GM23338 (cell line): ENCODE measurements around the gene STXBP2. TPM values are rescaled to one million over a fixed set of nuclear protein-coding genes. Genes with fewer than 3 reads are reported as not detected.
A peak's percentile ranks its signal among the peaks of the same experiment; 100 is the strongest.

Experiments used
- ATAC-seq: fragments of 200-7000 bp; cut with Tn5 transposase; 3 replicates; pipeline ENCODE4 v1.9.1; 2020
- DNase-seq: peaks from one replicate; pipeline ENCODE4 v3.0.0-alpha.2; 2015; ENCODE audit warnings: low spot score
- H2AFZ ChIP-seq: fragments of 200-600 bp; sonication (generic); 2 replicates; pipeline ENCODE4 v1.8.0; 2016; ENCODE audit warnings: antibody characterized with exemption, mild to moderate bottlenecking, moderate library complexity
- H3F3A ChIP-seq: fragments of 200-600 bp; sonication (generic); replicated peaks from 2 replicates; pipeline ENCODE4 v1.8.0; 2017; ENCODE audit warnings: antibody characterized with exemption, mixed run types, low read depth
- H3K27ac ChIP-seq: fragments of 200-600 bp; sonication (generic); 2 replicates; pipeline ENCODE4 v1.6.1; 2016; ENCODE audit warnings: low read depth
- H3K27me3 ChIP-seq: fragments of 200-600 bp; sonication (generic); 2 replicates; pipeline ENCODE4 v1.8.0; 2016; ENCODE audit warnings: mild to moderate bottlenecking, mixed run types, moderate library complexity; ENCODE audit not compliant: insufficient read depth
- H3K36me3 ChIP-seq: fragments of 200-600 bp; sonication (generic); 2 replicates; pipeline ENCODE4 v1.8.0; 2016; ENCODE audit warnings: mild to moderate bottlenecking; ENCODE audit not compliant: insufficient read depth
- H3K4me1 ChIP-seq: fragments of 200-600 bp; sonication (generic); 2 replicates; pipeline ENCODE4 v1.8.0; 2016; ENCODE audit warnings: mild to moderate bottlenecking, moderate library complexity; ENCODE audit not compliant: insufficient read depth
- H3K4me2 ChIP-seq: fragments of 200-600 bp; sonication (generic); 2 replicates; pipeline ENCODE4 v1.7.1; 2017; ENCODE audit warnings: mixed run types
- H3K4me3 ChIP-seq: fragments of 200-600 bp; sonication (generic); 2 replicates; pipeline ENCODE4 v1.6.1; 2016; ENCODE audit warnings: mixed run types
- H3K79me2 ChIP-seq: fragments of 200-600 bp; sonication (generic); replicated peaks from 2 replicates; pipeline ENCODE4 v1.8.0; 2017; ENCODE audit warnings: mild to moderate bottlenecking; ENCODE audit not compliant: insufficient read depth
- H3K9me2 ChIP-seq: fragments of 200-600 bp; sonication (generic); 2 replicates; pipeline ENCODE4 v1.8.0; 2017; ENCODE audit not compliant: insufficient read depth
- H4K20me1 ChIP-seq: fragments of 200-600 bp; sonication (generic); replicated peaks from 2 replicates; pipeline ENCODE4 v1.8.0; 2017; ENCODE audit warnings: mild to moderate bottlenecking; ENCODE audit not compliant: insufficient read depth
- H3K27ac Mint-ChIP-seq: 2 replicates; pipeline ENCODE4 v1.8.0; 2020; ENCODE audit warnings: inconsistent platforms, mild to moderate bottlenecking, moderate library complexity, mixed read lengths
- H3K27me3 Mint-ChIP-seq: 3 replicates; pipeline ENCODE4 v1.8.0; 2022; ENCODE audit warnings: low read depth, mild to moderate bottlenecking, moderate library complexity, mixed read lengths, inconsistent platforms; ENCODE audit not compliant: insufficient read depth, poor library complexity
- H3K36me3 Mint-ChIP-seq: 3 replicates; pipeline ENCODE4 v1.8.0; 2021; ENCODE audit warnings: low read depth, mild to moderate bottlenecking, inconsistent platforms, moderate library complexity, mixed read lengths
- H3K4me1 Mint-ChIP-seq: 3 replicates; pipeline ENCODE4 v1.8.0; 2020; ENCODE audit warnings: mild to moderate bottlenecking, inconsistent platforms, mixed read lengths
- H3K4me3 Mint-ChIP-seq: 3 replicates; pipeline ENCODE4 v1.8.0; 2021; ENCODE audit warnings: moderate library complexity, mild to moderate bottlenecking, inconsistent platforms, mixed read lengths
- H3K9me3 Mint-ChIP-seq: 3 replicates; pipeline ENCODE4 v1.8.0; 2020; ENCODE audit warnings: moderate library complexity, mild to moderate bottlenecking, inconsistent platforms, mixed read lengths
- CREB1 ChIP-seq: fragments of 250-450 bp; sonication (Bioruptor Pico); IDR thresholded peaks from 2 replicates; pipeline ENCODE4 v1.5.0; 2020; ENCODE audit warnings: low read depth, mild to moderate bottlenecking, moderate library complexity
- EZH2 ChIP-seq: fragments of 200-600 bp; sonication (generic); IDR thresholded peaks from one replicate; pipeline ENCODE4 v1.8.0; 2017; ENCODE audit warnings: antibody characterized with exemption, mild to moderate bottlenecking, low read depth; ENCODE audit not compliant: unreplicated experiment
- EZH2phosphoT487 ChIP-seq: fragments of 200-600 bp; sonication (generic); IDR thresholded peaks from one replicate; pipeline ENCODE4 v1.8.1; 2018; ENCODE audit warnings: antibody characterized with exemption; ENCODE audit not compliant: unreplicated experiment
- JUNB ChIP-seq: IDR thresholded peaks from one replicate; pipeline ENCODE4 v1.6.1; 2016; ENCODE audit warnings: antibody characterized with exemption; ENCODE audit not compliant: unreplicated experiment
- NANOG ChIP-seq: IDR thresholded peaks from 2 replicates; pipeline ENCODE4 v1.6.1; 2016; ENCODE audit warnings: antibody characterized with exemption, borderline replicate concordance
- POLR2AphosphoS5 ChIP-seq: IDR thresholded peaks from 2 replicates; pipeline ENCODE4 v1.6.1; 2016; ENCODE audit warnings: antibody characterized with exemption, low read depth
- STAT1 ChIP-seq: IDR thresholded peaks from one replicate; pipeline ENCODE4 v1.6.1; 2016; ENCODE audit warnings: antibody characterized with exemption; ENCODE audit not compliant: unreplicated experiment
- ZNF114 ChIP-seq: fragments of 250-450 bp; sonication (Bioruptor Pico); IDR thresholded peaks from 2 replicates; pipeline ENCODE4 v1.5.0; 2020; ENCODE audit warnings: mild to moderate bottlenecking, moderate library complexity
- ZNF331 ChIP-seq: fragments of 250-450 bp; sonication (Bioruptor Pico); IDR thresholded peaks from 2 replicates; pipeline ENCODE4 v1.5.0; 2020; ENCODE audit warnings: low read depth, mild to moderate bottlenecking, moderate library complexity
- polyA plus RNA-seq: library from polyadenylated mRNA; unstranded; fragments of >200 nt; fragmentation: Nextera tagmentation; extraction: Ambion mirVana; gene quantifications from 2 replicates; pipeline ENCODE4 v1.2.1, GENCODE V29; 2016
- total RNA-seq: library from RNA; depleted of rRNA; stranded (reverse); fragments of >200 nt; shearing (Covaris generic); gene quantifications from 2 replicates; pipeline ENCODE4 v1.2.3, GENCODE V29; 2014
- TF ChIP-seq, protein P1 (sequence below): fragments of 250-450 bp; sonication (Bioruptor Pico); IDR thresholded peaks from 2 replicates; pipeline ENCODE4 v1.5.0; 2020; ENCODE audit warnings: mild to moderate bottlenecking, moderate library complexity
- TF ChIP-seq, protein P2 (sequence below), 2 experiments: fragments of 200-600 bp in 1 of 2; sonication (generic) in 1 of 2; conservative IDR thresholded peaks; 2 replicates each; pipeline versions ENCODE4 v1.5.1 to v1.6.1; 2016 to 2017; ENCODE audit warnings: antibody characterized with exemption in 2 of 2, low read depth in 2 of 2, mild to moderate bottlenecking in 2 of 2, moderate library complexity in 1 of 2
- TF ChIP-seq, protein P3 (sequence below): IDR thresholded peaks from 2 replicates; pipeline ENCODE4 v1.6.1; 2016; ENCODE audit warnings: antibody characterized with exemption
- TF ChIP-seq, protein P4 (sequence below): IDR thresholded peaks from one replicate; pipeline ENCODE4 v1.6.1; 2018; ENCODE audit warnings: antibody characterized with exemption; ENCODE audit not compliant: unreplicated experiment

STXBP2 gene
- total and polyA plus RNA-seq, 2 experiments from 2014 or later: 42.6 to 55.8 TPM

DNA sequence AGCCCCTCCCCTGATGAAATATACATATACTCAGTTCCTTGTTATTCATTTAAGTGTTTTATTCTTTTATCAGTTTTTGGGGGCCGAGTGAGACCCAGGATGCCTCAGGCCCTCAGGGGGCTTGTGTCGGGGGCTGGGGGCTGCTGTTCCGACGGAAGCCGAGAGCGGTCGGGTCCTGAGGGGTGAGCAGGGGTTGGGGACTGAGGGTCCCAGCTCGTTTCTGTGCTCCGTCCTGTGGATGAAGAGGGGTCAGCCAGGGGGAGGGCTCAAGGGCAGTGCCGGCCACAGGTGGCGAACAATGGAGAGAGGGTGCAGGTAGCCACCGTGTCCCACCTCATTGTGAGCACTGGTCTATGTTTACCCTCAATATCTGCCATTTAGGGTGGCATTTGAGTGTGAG lies 5.3 kb upstream of the STXBP2 start:
- no peak overlapping the region for H3K27ac ChIP-seq

More for the DNA sequence above, 5.3 kb upstream of the STXBP2 start:
- Mint-ChIP-seq H3K9me3 (no peaks in the 10 kb centered on the region; the same call in 1 of the 3 replicates), H3K27me3 (peaks cover 25% of the 10 kb centered on the region), H3K36me3 (peaks cover 5% of the 10 kb centered on the region; the same call in 2 of the 3 replicates), H3K4me1 (peaks cover 16% of the 10 kb centered on the region), H3K4me3 (peak overlapping the region; percentile 27; the same call in 1 of the 3 replicates), H3K27ac (no peak overlapping the region)
- Histone ChIP-seq H3K4me2 (no peak overlapping the region), H2AFZ (no peak overlapping the region), H3F3A (no peaks in the 10 kb centered on the region), H3K4me1 (peaks cover 14% of the 10 kb centered on the region; the same call in 1 of the 2 replicates), H3K36me3 (no peaks in the 10 kb centered on the region), H3K9me2 (no peaks in the 10 kb centered on the region), H3K79me2 (peaks cover 41% of the 10 kb centered on the region), H3K4me3 (no peak overlapping the region), H4K20me1 (peaks cover 8% of the 10 kb centered on the region), H3K27me3 (peaks cover 23% of the 10 kb centered on the region)
- ATAC-seq (no peak), DNase-seq (no peak)
- TF ChIP-seq, protein P1, sequence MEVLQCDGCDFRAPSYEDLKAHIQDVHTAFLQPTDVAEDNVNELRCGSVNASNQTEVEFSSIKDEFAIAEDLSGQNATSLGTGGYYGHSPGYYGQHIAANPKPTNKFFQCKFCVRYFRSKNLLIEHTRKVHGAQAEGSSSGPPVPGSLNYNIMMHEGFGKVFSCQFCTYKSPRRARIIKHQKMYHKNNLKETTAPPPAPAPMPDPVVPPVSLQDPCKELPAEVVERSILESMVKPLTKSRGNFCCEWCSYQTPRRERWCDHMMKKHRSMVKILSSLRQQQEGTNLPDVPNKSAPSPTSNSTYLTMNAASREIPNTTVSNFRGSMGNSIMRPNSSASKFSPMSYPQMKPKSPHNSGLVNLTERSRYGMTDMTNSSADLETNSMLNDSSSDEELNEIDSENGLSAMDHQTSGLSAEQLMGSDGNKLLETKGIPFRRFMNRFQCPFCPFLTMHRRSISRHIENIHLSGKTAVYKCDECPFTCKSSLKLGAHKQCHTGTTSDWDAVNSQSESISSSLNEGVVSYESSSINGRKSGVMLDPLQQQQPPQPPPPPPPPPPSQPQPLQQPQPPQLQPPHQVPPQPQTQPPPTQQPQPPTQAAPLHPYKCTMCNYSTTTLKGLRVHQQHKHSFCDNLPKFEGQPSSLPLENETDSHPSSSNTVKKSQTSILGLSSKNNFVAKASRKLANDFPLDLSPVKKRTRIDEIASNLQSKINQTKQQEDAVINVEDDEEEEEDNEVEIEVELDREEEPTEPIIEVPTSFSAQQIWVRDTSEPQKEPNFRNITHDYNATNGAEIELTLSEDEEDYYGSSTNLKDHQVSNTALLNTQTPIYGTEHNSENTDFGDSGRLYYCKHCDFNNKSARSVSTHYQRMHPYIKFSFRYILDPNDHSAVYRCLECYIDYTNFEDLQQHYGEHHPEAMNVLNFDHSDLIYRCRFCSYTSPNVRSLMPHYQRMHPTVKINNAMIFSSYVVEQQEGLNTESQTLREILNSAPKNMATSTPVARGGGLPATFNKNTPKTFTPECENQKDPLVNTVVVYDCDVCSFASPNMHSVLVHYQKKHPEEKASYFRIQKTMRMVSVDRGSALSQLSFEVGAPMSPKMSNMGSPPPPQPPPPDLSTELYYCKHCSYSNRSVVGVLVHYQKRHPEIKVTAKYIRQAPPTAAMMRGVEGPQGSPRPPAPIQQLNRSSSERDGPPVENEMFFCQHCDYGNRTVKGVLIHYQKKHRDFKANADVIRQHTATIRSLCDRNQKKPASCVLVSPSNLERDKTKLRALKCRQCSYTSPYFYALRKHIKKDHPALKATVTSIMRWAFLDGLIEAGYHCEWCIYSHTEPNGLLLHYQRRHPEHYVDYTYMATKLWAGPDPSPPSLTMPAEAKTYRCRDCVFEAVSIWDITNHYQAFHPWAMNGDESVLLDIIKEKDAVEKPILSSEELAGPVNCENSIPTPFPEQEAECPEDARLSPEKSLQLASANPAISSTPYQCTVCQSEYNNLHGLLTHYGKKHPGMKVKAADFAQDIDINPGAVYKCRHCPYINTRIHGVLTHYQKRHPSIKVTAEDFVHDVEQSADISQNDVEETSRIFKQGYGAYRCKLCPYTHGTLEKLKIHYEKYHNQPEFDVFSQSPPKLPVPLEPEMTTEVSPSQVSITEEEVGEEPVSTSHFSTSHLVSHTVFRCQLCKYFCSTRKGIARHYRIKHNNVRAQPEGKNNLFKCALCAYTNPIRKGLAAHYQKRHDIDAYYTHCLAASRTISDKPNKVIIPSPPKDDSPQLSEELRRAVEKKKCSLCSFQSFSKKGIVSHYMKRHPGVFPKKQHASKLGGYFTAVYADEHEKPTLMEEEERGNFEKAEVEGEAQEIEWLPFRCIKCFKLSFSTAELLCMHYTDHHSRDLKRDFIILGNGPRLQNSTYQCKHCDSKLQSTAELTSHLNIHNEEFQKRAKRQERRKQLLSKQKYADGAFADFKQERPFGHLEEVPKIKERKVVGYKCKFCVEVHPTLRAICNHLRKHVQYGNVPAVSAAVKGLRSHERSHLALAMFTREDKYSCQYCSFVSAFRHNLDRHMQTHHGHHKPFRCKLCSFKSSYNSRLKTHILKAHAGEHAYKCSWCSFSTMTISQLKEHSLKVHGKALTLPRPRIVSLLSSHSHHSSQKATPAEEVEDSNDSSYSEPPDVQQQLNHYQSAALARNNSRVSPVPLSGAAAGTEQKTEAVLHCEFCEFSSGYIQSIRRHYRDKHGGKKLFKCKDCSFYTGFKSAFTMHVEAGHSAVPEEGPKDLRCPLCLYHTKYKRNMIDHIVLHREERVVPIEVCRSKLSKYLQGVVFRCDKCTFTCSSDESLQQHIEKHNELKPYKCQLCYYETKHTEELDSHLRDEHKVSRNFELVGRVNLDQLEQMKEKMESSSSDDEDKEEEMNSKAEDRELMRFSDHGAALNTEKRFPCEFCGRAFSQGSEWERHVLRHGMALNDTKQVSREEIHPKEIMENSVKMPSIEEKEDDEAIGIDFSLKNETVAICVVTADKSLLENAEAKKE (CRISPR knock-in tag): no peak
- TF ChIP-seq ZNF114 (CRISPR knock-in tag) (no peak), STAT1 (no peak), EZH2 (no peak), ZNF331 (no peak), EZH2phosphoT487 (no peak), CREB1 (no peak), NANOG (no peak), JUNB (no peak), POLR2AphosphoS5 (no peak)
- TF ChIP-seq, protein P2, sequence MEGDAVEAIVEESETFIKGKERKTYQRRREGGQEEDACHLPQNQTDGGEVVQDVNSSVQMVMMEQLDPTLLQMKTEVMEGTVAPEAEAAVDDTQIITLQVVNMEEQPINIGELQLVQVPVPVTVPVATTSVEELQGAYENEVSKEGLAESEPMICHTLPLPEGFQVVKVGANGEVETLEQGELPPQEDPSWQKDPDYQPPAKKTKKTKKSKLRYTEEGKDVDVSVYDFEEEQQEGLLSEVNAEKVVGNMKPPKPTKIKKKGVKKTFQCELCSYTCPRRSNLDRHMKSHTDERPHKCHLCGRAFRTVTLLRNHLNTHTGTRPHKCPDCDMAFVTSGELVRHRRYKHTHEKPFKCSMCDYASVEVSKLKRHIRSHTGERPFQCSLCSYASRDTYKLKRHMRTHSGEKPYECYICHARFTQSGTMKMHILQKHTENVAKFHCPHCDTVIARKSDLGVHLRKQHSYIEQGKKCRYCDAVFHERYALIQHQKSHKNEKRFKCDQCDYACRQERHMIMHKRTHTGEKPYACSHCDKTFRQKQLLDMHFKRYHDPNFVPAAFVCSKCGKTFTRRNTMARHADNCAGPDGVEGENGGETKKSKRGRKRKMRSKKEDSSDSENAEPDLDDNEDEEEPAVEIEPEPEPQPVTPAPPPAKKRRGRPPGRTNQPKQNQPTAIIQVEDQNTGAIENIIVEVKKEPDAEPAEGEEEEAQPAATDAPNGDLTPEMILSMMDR (conservative IDR thresholded peaks at IDR 0.05; ENCODE audit: low read depth in 2 of 2): no peak
- TF ChIP-seq, protein P3, sequence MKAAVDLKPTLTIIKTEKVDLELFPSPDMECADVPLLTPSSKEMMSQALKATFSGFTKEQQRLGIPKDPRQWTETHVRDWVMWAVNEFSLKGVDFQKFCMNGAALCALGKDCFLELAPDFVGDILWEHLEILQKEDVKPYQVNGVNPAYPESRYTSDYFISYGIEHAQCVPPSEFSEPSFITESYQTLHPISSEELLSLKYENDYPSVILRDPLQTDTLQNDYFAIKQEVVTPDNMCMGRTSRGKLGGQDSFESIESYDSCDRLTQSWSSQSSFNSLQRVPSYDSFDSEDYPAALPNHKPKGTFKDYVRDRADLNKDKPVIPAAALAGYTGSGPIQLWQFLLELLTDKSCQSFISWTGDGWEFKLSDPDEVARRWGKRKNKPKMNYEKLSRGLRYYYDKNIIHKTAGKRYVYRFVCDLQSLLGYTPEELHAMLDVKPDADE: no peak
- TF ChIP-seq, protein P4, sequence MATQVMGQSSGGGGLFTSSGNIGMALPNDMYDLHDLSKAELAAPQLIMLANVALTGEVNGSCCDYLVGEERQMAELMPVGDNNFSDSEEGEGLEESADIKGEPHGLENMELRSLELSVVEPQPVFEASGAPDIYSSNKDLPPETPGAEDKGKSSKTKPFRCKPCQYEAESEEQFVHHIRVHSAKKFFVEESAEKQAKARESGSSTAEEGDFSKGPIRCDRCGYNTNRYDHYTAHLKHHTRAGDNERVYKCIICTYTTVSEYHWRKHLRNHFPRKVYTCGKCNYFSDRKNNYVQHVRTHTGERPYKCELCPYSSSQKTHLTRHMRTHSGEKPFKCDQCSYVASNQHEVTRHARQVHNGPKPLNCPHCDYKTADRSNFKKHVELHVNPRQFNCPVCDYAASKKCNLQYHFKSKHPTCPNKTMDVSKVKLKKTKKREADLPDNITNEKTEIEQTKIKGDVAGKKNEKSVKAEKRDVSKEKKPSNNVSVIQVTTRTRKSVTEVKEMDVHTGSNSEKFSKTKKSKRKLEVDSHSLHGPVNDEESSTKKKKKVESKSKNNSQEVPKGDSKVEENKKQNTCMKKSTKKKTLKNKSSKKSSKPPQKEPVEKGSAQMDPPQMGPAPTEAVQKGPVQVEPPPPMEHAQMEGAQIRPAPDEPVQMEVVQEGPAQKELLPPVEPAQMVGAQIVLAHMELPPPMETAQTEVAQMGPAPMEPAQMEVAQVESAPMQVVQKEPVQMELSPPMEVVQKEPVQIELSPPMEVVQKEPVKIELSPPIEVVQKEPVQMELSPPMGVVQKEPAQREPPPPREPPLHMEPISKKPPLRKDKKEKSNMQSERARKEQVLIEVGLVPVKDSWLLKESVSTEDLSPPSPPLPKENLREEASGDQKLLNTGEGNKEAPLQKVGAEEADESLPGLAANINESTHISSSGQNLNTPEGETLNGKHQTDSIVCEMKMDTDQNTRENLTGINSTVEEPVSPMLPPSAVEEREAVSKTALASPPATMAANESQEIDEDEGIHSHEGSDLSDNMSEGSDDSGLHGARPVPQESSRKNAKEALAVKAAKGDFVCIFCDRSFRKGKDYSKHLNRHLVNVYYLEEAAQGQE: no peak
